ENCODE measurements around the gene GPR82. TPM values are rescaled to one million over a fixed set of nuclear protein-coding genes. Genes with fewer than 3 reads are reported as not detected.

Gene GPR82
- total RNA-seq = not detected in 2 replicates

GRCh38 chrX:41723826-41724225 is at the start of gene GPR82:
TSS of gene GPR82 (plus strand) at chrX:41724181. CDS start at chrX:41727027, 2,846 bp downstream.

GRCh38 chrX:41688835-41689234 is 35.1 kb upstream of the GPR82 start, which contains the start of gene GPR34:
TSS of gene GPR34 (plus strand) at chrX:41688973. CDS start at chrX:41695634, 6,661 bp downstream.

Other genes starting within 250 kb of the GPR82 start
- not detected in 2 replicates for gene GPR34, start 35.2 kb upstream of the GPR82 start, total RNA-seq
- gene CASK, start 199.4 kb downstream of the GPR82 start, total RNA-seq = 10.8 and 51.8 TPM in 2 replicates